Prostate gland (tissue), 2 donors: ENCODE data around the gene GRIP2. TPM values are rescaled to one million over a fixed set of nuclear protein-coding genes. Genes with fewer than 3 reads are reported as not detected.

ENCODE experiments used
- DNase-seq: peaks from one replicate; pipeline ENCODE4 v3.0.0-alpha.2; 2019; ENCODE audit warnings: low spot score
- H3K27ac ChIP-seq, 2 donors: fragments of 200-600 bp; sonication (generic); 2 replicates each; pipeline ENCODE4 v1.5.1; 2017 to 2019
- H3K27me3 ChIP-seq: fragments of 200-600 bp; sonication (generic); replicated peaks from 2 replicates; pipeline ENCODE4 v1.5.1; 2019; ENCODE audit not compliant: insufficient read depth
- H3K36me3 ChIP-seq, 2 donors: fragments of 200-600 bp; sonication (generic); 1 replicate in 1 of 2; 2 replicates in 1 of 2; pipeline versions ENCODE4 v1.5.1 to v1.8.1; 2017 to 2019
- H3K4me1 ChIP-seq: fragments of 200-600 bp; sonication (generic); replicated peaks from 2 replicates; pipeline ENCODE4 v1.5.1; 2019
- H3K4me3 ChIP-seq, 2 donors: fragments of 200-600 bp; sonication (generic); 2 replicates each; pipeline ENCODE4 v1.5.1; 2017 to 2019
- H3K9me3 ChIP-seq: fragments of 200-600 bp; sonication (generic); 2 replicates; pipeline ENCODE4 v1.5.1; 2017
- CTCF ChIP-seq, 4 experiments: fragments of 200-600 bp in 2 of 4; fragments of 450-650 bp in 2 of 4; sonication (generic) in 2 of 4; IDR thresholded peaks; 1 replicate in 3 of 4; 2 replicates in 1 of 4; pipeline ENCODE4 v1.5.1; 2016 to 2019; ENCODE audit warnings: antibody characterized with exemption in 4 of 4, mild to moderate bottlenecking in 2 of 4, moderate library complexity in 2 of 4
- POLR2A ChIP-seq: fragments of 450-650 bp; IDR thresholded peaks from one replicate; pipeline ENCODE4 v1.6.1; 2016; ENCODE audit warnings: antibody characterized with exemption, mild to moderate bottlenecking
- POLR2AphosphoS5 ChIP-seq: sonication (generic); formaldehyde crosslinking; IDR thresholded peaks from one replicate; pipeline ENCODE4 v1.6.1; 2017; ENCODE audit warnings: antibody characterized with exemption
- WGBS: methylation state at CpG from one replicate; pipeline ENCODE4 v1.1.5; 2018; 5-methylcytosine and 5-hydroxymethylcytosine counted together
- intact Hi-C: fragments of 100-400 bp; cut with DNase I; formaldehyde crosslinking; loops from one replicate; pipeline ENCODE4 v1.14.2; 2022
- total RNA-seq, 2 donors: library from RNA; depleted of rRNA; stranded (reverse); fragments of >200 nt; gene quantifications; one replicate each; pipeline ENCODE4 v1.1.0, GENCODE V29; 2016

GRIP2 gene
- total RNA-seq, 2 donors from 2014 or later = 0.27 to 0.62 TPM

GRCh38 chr3:14464521-14464920, 75.6 kb downstream of the GRIP2 start:
- H3K4me3 ChIP-seq = no peak overlapping the region
- H3K27me3 ChIP-seq = no peaks in the 10 kb centered on the region
- H3K27ac ChIP-seq = no peak overlapping the region
- intact Hi-C loops = loop anchor here (10.0 kb wide), 1 partner anchor 570 kb away; no protein-coding TSS in a partner anchor
- WGBS = 93% methylated on average over 4 of the region's 4 CpGs
- H3K36me3 ChIP-seq = peaks cover 0 to 1% of the 10 kb centered on the region in 2 donors
- no peak for TF ChIP-seq POLR2A
- TF ChIP-seq POLR2AphosphoS5 = no peak
- no peak for TF ChIP-seq CTCF (IDR thresholded peaks at IDR 0.05)
- DNase-seq = no peak
- H3K9me3 ChIP-seq = no peaks in the 10 kb centered on the region
- H3K4me1 ChIP-seq = no peaks in the 10 kb centered on the region

GRCh38 chr3:14464141-14464465, 76.0 kb downstream of the GRIP2 start:
- TF ChIP-seq POLR2AphosphoS5 (no peak), CTCF (IDR thresholded peaks at IDR 0.05) (no peak)
- H3K4me3 ChIP-seq = no peak overlapping the region
- H3K9me3 ChIP-seq = no peaks in the 10 kb centered on the region
- no peak overlapping the region for H3K27ac ChIP-seq
- no peak for DNase-seq
- intact Hi-C loops = loop anchor here (10.0 kb wide), 1 partner anchor 569 kb away; no protein-coding TSS in a partner anchor
- no peaks in the 10 kb centered on the region for H3K27me3 ChIP-seq
- no peaks in the 10 kb centered on the region for H3K36me3 ChIP-seq
- WGBS = 99% methylated on average over 5 of the region's 5 CpGs
- no peaks in the 10 kb centered on the region for H3K4me1 ChIP-seq

GRCh38 chr3:14463330-14464140, 76.6 kb downstream of the GRIP2 start:
- intact Hi-C loops = loop anchor here (10.0 kb wide), 1 partner anchor 569 kb away; no protein-coding TSS in a partner anchor
- Histone ChIP-seq H3K4me1 (no peaks in the 10 kb centered on the region), H3K9me3 (no peaks in the 10 kb centered on the region), H3K27ac (no peak overlapping the region), H3K27me3 (no peaks in the 10 kb centered on the region), H3K36me3 (no peaks in the 10 kb centered on the region), H3K4me3 (no peak overlapping the region)
- no peak for DNase-seq
- 89% methylated on average over 26 of the region's 26 CpGs for WGBS
- TF ChIP-seq CTCF (IDR thresholded peaks at IDR 0.05) (no peak), POLR2A (no peak), POLR2AphosphoS5 (no peak)

- Histone ChIP-seq H3K27ac (no peak overlapping the region), H3K36me3 (no peaks in the 10 kb centered on the region), H3K4me3 (no peak overlapping the region), H3K27me3 (no peaks in the 10 kb centered on the region), H3K9me3 (no peaks in the 10 kb centered on the region), H3K4me1 (no peaks in the 10 kb centered on the region)
- no peak for TF ChIP-seq CTCF (IDR thresholded peaks at IDR 0.05)
- no peak for TF ChIP-seq POLR2AphosphoS5
- no peak for TF ChIP-seq POLR2A
- DNase-seq = no peak
- intact Hi-C loops = loop anchor here (10.0 kb wide), 1 partner anchor 568 kb away; no protein-coding TSS in a partner anchor
- WGBS = 90% methylated on average over 9 of the region's 9 CpGs
These were observed 77.4 kb downstream of the GRIP2 start for GRCh38 chr3:14462738-14463137.
